ENCODE measurements around the gene RNF207.

- peak; percentile 19 for TF ChIP-seq CTCF (IDR thresholded peaks at IDR 0.05; ENCODE audit: low read length)
- no peak for TF ChIP-seq EZH2phosphoT487 (IDR thresholded peaks at IDR 0.05; ENCODE audit: low read length)
- no peak for TF ChIP-seq EZH2 (optimal IDR thresholded peaks at IDR 0.05; ENCODE audit: low read depth, low read length)
Measured at GRCh38 chr1:6209661-6210580, 4.0 kb downstream of the RNF207 start.
